ACHN (cell line): ENCODE results near the gene SYK.

Experiments
- DNase-seq: peaks from one replicate; pipeline ENCODE4 v3.0.0-alpha.2; 2015
- in situ Hi-C: cut with HindIII; loops from 2 replicates; pipeline ENCODE4 v1.10.0; 2017; ENCODE audit warnings: low sequenced_read_pairs, low pct_ligation_motif_present, low pct_unique_long_range_greater_than_20kb

SYK gene

GRCh38 chr9:90909747-90910283 is 108.2 kb downstream of the SYK start:
- DNase-seq, result no peak
- in situ Hi-C loops, result no loop called here

GRCh38 chr9:90914196-90914595 is 112.6 kb downstream of the SYK start:
- in situ Hi-C loops, result no loop called here
- no peak for DNase-seq

GRCh38 chr9:90914868-90915483 is 113.4 kb downstream of the SYK start:
- in situ Hi-C loops, result no loop called here

GRCh38 chr9:90915693-90916092 is 114.1 kb downstream of the SYK start:
- peak; percentile 17 for DNase-seq
- in situ Hi-C loops, result no loop called here

More at GRCh38 chr9:90914868-90915483, 113.4 kb downstream of the SYK start:
- peak; percentile 67 for DNase-seq

GRCh38 chr9:90916147-90916734 is 114.6 kb downstream of the SYK start:
- in situ Hi-C loops, result no loop called here
- no peak for DNase-seq

GRCh38 chr9:90919883-90920282 is 118.3 kb downstream of the SYK start:
- DNase-seq, result no peak
- in situ Hi-C loops, result no loop called here

- DNase-seq, result no peak
- in situ Hi-C loops, result no loop called here
Measured at GRCh38 chr9:90921104-90921503, 119.5 kb downstream of the SYK start.

- in situ Hi-C loops, result no loop called here
- no peak for DNase-seq
Measured at GRCh38 chr9:90921969-90922368, 120.3 kb downstream of the SYK start.

- in situ Hi-C loops, result no loop called here
Measured at GRCh38 chr9:90925581-90926257, 124.1 kb downstream of the SYK start.

GRCh38 chr9:90926936-90927335 is 125.3 kb downstream of the SYK start:
- DNase-seq, result no peak
- in situ Hi-C loops, result no loop called here

More at GRCh38 chr9:90925581-90926257, 124.1 kb downstream of the SYK start:
- peak; percentile 57 for DNase-seq

GRCh38 chr9:90927496-90927895 is 125.9 kb downstream of the SYK start:
- DNase-seq, result no peak
- in situ Hi-C loops, result no loop called here

- no peak for DNase-seq
- in situ Hi-C loops, result no loop called here
Measured at GRCh38 chr9:90929626-90930025, 128.0 kb downstream of the SYK start.

GRCh38 chr9:90933468-90933867 is 131.8 kb downstream of the SYK start:
- no peak for DNase-seq
- in situ Hi-C loops, result no loop called here

- in situ Hi-C loops, result no loop called here
- no peak for DNase-seq
Measured at GRCh38 chr9:90939351-90939750, 137.7 kb downstream of the SYK start.

GRCh38 chr9:90940280-90940679 is 138.7 kb downstream of the SYK start:
- no peak for DNase-seq
- in situ Hi-C loops, result no loop called here

- in situ Hi-C loops, result no loop called here
- no peak for DNase-seq
Measured at GRCh38 chr9:90941661-90942060, 140.0 kb downstream of the SYK start.

GRCh38 chr9:90942555-90942954 is 140.9 kb downstream of the SYK start:
- no peak for DNase-seq
- in situ Hi-C loops, result no loop called here

- in situ Hi-C loops, result no loop called here
Measured at GRCh38 chr9:90943341-90943740, 141.7 kb downstream of the SYK start.

GRCh38 chr9:90945336-90945735 is 143.7 kb downstream of the SYK start:
- DNase-seq, result no peak
- in situ Hi-C loops, result no loop called here

More at GRCh38 chr9:90943341-90943740, 141.7 kb downstream of the SYK start:
- DNase-seq, result no peak

- DNase-seq, result no peak
- in situ Hi-C loops, result no loop called here
Measured at GRCh38 chr9:90946982-90947381, 145.4 kb downstream of the SYK start.
